GM19468 (cell line): Measurements from ENCODE around the gene ACOT7.

Source experiments
- ATAC-seq: cut with Tn5 transposase; IDR thresholded peaks from one replicate; pipeline ENCODE4 v1.9.1; 2021; ENCODE audit warnings: mild to moderate bottlenecking, moderate library complexity, moderate number of reproducible peaks; ENCODE audit not compliant: unreplicated experiment; ENCODE audit errors: extremely low read depth

ACOT7 gene

DNA sequence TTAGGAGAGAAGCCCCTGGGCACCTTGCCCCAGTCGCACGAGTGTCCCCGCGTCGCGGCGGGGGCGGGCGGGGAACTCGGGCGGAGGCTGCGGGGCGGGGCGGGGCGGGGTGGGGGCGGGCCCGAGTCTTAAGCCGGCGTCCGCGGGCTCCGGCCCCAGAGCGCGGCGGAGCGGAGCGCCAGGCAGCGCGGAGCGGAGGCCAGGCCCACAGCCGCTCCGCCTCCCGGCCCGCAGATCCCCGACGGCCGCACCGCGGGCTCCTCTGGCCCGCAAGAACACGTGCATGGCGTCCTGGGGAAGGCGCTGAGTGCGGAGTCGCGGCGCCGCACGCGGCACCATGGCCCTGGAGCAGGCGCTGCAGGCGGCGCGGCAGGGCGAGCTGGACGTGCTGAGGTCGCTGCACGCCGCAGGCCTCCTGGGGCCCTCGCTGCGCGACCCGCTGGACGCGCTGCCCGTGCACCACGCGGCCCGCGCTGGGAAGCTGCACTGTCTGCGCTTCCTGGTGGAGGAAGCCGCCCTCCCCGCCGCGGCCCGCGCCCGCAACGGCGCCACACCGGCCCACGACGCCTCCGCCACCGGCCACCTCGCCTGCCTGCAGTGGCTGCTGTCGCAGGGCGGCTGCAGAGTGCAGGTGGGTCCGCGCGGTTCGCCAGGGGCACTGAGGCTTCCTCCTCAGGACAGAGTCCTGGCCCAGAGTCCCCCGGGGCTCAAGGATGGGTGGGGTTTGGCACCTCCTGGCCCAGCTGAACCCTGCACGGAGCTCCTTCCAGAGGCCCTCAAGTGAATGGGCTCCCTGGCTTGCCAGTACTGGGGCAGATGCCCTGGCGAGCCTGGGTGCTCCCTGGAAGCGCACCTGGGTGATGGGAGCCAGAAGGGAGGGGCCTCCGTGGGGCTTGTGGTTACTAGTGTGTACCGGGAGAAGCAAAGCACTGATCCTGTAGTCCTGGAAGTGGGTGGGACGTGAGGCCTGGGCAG is 31.3 kb upstream of the ACOT7 start, which contains the start of gene ESPN:
Gene ESPN (plus strand): TSS at position 158 of the 975 bp plus-strand sequence. CDS start 180 bp downstream, at position 338.
- ATAC-seq = no peak

DNA sequence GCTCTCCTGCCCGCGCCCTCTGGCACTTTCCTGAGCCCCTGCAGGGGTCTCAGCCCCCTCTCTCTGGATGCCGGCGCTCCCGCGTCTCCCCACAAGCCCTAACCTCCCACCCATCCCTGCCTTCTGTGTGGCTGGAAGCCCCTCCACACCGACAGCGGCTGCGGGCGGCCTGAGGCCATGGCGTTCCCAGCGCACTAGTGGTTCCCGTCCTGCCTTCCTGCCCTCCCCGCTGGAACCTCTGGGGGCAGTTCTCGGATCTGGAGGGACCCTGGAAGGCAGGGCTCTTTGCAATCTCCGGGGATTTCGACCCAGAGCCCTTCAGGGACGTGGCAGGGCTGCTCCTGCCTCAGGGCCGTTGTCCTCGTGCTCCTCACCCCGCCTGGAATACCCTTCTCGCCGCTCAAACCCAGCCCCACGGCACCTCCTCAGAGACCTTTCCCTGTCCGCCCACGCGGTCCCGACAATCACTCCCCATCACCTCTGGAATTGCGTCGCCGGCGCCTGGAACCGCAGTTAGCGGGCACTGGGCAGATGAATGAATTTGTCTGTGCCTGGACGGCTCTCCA is 30.5 kb upstream of the ACOT7 start:
- ATAC-seq = no peak

DNA sequence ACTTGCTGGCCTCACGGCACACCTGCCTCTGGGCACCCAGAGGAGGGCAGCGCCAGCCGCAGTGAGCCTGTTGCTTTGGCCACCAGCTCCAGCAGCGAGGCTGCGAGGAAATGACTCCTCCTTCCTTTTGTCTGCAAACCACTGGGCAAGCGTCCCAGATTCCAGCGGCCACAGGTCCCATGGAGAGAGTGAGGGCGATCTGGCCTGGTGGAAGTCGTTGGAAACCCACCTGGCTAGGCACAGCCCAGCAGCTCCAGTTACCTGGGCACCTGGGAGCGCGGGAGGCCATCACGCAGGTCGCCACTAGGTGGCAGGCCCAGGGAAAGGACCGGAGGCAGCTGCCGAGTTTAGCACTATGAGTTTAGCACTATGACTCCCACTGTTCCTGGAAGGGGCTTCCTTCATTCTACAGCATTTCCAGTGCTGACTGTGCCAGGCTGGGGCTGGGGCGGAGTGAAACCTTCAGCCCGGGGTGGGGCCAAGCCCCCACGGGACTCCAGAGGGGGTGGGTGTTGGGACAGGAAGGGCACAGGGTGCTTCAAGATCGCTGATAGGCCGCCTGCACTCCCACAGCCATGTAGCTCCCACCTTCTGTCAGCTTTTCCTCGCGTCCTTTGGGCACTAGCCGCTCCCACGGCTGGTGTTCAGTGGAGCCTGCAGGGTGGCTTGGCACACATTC is 29.9 kb upstream of the ACOT7 start:
- ATAC-seq = no peak

DNA sequence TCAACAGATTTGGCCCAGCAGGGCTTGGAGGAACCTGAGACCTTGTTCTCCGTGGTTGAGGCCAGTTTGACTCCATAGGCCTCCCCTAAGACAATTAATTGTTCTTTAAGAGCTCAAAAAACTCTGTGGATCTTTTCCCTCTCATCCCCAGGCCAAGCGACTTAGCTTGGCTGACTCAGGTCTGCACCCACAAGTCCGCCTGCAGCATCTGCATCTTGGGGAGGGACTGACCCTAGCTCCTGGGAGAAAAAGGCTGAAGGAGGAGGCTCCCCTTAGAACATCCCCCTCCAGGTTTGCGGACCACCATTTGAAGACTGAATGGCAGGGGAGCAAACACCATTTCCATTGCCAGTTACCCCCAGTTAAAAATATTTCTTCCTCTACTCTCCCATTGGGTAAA is 27.7 kb upstream of the ACOT7 start:
- no peak for ATAC-seq

DNA sequence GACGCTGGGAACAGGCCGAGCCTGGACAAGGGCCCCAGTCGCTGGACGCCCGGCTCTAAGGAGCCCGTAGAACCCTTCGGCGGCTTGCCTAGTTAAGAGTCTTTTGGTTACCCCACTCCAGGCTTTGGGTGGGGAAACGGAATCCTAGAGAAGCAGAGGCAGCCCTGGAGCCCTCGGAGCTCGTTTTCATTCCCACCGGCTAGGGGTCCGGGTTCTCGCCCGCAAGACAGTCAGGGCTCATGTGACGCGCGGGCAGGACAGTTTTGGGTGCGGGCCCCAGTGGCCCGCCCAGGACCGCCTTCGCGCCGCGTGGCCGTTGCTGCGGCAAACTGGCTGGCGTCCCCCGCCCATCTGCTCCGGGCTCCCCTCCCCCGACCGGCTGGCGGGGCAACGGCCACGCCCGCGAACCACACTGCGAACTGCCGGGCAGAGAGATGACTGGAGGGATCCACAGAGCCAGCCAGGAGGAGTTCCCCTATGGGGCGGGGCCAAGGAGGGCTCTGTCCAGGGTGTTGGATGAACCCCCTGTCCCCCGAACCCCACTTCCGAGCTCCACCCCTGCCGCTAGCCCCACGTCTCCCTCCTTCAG is 27.0 kb upstream of the ACOT7 start:
- ATAC-seq = no peak

DNA sequence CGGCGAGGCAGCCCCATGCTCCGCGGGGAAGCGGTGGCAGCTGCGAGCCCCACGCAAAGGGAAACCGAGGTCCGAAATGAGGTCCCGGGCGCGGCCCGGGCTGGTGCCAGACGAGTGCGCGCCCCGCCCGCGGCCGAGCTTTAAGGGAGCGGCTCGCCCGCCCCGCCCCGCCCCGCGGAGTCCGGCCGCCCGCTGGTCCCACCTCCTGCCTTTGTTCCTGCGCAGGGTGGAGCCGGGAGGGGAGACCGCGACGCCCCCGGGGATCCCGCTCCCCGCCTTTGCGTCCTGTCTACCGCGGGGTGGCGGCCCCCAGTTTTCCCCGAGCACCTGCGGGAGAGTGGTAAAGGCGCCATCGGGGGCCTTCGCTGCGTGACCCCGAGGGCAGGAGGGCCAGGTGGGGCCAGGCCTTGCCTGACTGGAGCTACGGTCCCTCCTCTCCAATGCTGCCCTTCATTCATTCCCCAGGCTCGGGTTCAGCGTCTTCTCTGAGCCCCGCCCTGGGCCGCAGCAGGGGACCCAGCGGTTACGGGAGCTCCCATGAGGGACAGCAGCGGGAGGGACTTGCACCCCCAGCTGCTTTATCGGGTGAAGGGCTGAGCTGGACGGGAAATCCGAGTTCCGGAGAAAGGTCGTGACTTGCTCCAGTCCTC is 26.4 kb upstream of the ACOT7 start, which contains the start of gene HES2:
Gene HES2 (minus strand): TSS at position 116 of the 650 bp plus-strand sequence. CDS start 99 bp downstream, at position 17.
- ATAC-seq = no peak

DNA sequence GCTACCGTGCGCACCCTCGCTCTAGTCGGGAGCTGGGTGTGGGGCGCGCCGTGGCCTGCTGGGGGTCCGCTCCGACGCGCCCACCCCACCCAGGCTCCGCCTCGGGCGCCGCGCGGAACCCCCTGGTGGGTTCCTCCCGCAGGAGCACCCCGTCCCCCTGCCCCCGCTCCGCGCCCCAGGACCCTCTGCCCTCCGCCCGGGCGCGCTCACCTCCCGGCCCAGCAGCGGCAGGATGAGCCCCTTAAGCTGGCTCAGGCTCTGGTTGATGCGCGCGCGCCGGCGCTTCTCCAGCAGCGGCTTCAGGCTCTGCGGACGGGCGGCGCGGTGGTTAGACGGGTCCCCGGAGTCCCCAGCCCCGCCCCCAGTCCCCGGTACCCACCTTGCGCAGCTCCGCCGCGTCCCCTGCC is 25.8 kb upstream of the ACOT7 start:
- ATAC-seq = no peak

DNA sequence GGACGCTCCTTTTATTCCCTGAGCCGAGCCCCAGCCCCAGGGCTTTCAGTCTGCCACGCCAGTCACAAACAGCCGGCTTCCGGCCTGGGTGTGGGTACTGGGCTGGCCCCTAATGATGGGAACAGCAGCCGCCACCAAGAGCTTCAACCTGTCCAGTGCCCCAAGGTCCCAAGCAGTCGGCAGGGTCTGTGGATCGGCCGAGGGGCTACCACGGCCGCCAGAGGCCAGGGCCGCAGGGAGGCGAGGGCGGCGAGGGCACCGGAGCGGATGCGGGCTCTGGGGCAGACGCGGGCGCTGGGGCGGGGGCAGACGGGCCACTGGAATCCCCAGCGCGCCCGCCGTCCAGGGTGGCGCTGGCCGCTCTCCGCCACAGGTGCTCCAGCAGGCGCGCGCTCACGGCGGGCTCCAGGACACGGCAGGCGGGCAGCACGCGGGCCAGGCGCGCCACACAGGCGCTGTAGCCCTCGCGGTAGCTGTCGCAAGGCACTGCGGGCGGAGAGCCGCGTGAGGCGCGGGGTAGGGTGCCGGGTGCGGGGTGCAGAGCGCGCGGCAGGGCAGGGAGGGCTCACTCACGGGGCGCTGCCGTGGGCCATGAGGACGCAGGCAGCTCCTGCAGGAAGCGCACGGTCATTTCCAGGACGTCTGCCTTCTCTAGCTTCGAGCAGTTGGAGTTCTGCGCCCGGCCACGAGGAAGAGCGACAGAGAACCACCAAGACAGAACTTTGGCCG is 25.3 kb upstream of the ACOT7 start:
- no peak for ATAC-seq

DNA sequence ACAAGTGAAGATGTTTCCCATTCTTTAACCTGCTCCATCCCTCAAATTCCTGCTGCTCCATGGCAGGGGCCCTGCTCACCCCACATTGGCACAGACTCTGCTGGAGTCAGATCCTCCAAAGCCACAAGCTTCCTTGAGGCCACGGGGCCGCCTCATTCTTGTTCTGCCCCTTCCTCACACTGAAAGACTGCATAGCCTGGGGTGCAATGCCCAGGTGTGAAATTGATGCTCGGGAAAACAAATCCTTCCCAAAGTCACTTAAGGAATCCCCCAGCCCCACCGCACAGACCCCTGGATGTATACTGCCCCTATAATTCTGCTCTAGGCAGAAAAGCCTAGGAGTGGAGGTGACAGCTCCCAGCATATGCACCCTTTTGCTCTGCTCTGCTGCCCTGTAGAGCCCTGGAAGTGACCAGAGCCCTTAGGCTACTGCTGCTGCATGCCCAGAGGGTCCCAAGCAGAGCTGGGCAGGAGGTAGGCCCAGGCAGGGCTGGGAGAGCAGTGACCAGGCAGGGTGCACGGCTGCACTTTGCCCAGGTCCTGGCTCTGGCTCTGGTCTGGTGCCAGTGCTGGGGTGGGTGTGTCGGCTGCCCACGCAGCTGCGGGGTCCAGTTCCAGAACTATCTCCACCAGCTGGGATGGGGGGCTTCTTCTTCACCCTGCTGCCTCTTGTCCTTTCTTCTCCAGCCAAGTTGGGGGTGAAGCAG is 24.5 kb upstream of the ACOT7 start:
- ATAC-seq = no peak

DNA sequence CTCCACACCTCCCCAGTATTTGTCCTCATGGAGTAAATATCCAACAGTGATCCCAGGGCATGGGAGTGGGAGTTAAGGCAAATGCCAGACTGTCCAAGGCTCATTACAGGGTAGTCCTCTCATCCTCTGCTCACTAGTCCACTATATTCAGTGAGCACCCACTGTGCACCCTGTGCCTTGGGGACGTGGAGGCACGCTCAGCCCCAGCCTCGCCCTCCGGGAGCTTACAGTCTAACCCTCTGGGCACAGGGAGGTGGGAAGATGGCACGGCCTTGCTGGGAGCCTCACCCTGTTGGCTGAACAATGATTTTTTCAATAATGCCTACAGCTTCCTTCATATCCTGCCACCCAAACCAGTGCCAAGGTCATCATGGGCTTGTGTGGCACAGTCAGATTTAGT is 23.3 kb upstream of the ACOT7 start:
- ATAC-seq = no peak

DNA sequence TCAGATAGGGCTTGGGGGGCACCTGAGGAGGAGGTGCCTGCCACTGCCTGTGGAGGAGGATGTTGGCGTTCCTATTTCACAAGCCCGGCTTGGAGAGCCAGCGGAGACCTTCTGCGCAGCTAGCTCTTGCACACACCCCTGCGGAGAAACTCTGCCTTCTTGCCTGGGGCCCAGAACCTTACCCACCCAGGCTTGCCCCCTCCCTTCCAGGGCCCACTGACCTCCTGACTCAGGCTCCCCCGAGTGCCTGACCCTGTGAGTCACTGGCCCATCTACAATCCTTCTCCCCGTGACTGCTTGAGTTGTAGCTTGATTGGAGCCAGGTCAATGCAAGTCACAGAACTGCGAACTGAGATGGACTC is 22.7 kb upstream of the ACOT7 start:
- ATAC-seq = no peak

DNA sequence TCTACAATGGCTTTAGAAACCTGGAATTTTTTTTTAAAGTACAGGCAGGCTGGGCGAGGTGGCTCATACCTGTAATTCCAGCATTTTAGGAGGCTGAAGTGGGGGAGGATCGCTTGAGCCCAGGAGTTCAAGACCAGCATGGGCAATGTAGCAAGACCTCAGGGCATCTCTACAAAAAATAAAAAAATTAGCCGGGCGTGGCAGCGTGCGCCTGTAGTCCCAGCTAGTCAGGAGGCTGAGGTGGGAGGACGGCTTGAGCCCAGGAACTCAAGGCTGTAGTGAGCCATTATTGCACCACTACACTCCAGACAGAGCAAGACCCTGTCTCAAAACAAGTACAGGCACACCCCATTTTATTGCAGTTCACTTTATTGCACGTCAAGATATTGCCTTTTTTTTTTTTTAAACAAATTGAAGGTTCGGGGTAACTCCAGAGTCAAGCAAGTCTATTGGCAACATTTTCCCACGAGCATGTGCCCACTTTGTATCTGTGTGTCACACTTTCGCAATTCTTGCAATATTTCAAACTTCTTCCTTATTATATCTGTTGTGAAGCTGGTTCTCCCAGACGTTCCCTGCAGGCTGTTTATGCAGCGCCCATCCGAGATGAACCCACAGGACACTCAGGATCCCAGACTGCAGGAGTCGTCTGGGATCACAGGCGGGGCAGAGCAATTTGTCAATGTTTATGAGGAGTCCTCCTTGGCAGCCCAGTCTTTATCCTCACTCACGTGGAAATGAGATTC is 21.5 kb upstream of the ACOT7 start:
- no peak for ATAC-seq

DNA sequence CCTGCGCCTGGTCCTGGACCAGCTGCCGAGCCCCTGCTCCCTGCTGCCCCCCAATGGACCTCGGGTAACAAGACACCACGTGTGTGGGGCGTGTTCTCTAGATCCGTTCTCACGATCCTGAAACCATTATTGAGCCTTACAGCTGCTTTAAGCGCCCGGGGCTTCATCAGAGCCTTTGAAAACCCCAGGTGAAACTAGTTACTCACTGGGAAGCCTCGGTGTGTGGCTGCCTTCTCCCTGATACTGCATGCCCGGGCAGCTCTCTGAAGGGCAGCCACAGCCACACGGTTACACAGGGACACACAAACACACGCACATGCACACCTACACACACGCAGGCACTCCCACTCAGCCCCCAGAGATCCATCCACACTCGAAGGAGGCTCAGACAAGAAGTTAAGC is 20.9 kb upstream of the ACOT7 start:
- ATAC-seq = no peak

DNA sequence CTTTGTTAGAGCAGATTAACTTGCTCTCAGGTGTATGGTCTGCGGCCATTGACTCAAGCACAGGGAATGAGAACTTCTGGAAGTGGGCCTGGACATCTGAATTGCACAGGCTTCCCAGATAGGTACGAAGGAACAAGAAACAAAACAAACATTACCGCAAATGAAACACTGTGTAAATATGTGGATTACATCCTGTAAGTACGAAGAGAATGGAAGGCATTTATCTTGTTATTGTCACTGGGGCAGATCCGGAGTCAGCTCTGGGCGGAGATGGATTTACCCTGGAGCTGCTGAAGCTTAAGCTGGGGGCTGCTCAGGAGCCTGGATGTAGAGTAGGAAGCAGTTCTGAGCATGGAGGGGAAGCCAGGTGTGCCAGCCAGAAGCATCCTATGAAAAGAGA is 19.3 kb upstream of the ACOT7 start:
- no peak for ATAC-seq

DNA sequence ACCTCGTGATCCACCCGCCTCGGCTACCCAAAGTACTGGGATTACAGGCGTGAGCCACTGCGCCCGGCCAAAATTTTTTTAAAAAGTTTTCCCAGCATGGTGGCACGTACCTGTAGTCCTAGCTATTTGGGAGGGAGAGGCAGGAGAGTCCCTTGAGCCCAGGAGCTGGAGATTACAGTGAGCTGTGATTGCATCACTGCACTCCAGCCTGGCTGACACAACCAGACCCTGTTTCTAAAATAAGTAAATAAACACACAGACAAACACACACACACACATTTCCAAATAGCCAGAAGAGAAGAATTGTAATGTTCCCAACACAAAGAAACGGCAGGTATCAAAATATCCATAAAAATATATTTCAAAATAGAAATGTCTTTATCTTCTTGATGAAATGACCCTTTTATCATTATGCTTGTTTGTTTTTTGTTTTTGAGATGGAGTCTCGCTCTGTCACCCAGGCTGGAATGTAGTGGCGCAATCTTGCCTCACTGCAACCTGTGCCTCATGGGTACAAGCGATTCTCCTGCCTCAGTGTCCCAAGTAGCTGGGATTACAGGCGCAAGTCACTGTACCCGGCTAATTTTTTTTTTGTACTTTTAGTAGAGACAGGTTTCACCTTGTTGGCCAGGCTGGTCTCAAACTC is 16.8 kb upstream of the ACOT7 start:
- ATAC-seq = no peak

DNA sequence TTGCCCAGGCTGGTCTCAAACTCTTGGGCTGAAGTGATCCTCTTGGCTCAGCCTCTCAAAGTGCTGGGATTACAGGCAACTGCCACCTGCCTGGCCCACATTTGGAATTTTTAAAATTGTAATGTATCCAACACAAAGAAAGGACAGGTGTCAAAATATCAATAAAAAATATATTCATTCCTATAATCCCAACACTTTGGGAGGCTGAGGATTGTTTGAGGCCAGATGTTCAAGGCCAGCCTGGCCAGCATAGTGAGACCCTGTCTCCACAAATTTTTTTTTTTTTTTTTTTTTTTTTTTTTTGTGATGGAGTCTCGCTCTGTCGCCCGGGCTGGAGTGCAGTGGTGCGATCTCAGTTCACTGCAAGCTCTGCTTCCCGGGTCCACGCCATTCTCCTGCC is 16.2 kb upstream of the ACOT7 start:
- ATAC-seq = no peak

DNA sequence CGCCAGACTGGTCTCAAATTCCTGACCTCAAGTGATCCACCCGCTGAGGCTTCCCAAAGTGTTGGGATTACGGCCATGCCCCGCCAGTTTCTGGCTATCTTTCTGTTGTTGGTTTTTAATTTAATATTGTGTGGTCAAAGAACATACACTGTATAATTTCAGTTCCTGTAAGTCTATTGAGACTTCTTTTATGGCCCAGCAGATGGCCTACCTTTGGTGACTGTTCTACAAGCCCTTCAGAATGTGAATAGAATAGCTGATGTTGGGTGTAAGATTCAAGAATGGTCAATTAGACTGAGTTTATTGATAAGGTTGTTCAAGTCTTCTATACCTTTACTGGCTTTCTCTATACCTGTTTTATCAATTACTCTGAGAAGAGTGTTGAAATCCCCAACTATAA is 15.5 kb upstream of the ACOT7 start:
- no peak for ATAC-seq

DNA sequence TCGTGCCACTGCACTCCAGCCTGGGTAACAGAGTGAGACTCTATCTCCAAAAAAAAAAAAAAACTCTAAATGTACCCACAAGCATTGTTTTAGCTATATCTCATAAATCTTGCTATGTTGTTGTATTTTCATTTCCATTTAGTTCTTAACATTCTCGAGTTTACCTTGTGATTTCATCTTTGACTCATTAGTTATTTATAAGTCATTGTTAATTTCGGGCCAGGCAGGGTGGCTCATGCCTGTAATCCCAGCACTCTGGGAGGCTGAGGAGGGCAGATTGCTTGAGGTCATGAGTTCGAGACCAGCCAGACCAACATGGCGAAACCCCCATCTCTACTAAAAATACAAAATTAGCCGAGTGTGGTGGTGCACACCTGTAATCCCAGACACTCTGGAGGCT is 14.5 kb upstream of the ACOT7 start:
- ATAC-seq = no peak
